ENCODE measurements around the gene LGALS4.
"Not testable (repeated sequence)": the region's sequence is repeated elsewhere in the genome, so short reads cannot be mapped to it uniquely, and the experiment has no call there.

LGALS4 gene

DNA sequence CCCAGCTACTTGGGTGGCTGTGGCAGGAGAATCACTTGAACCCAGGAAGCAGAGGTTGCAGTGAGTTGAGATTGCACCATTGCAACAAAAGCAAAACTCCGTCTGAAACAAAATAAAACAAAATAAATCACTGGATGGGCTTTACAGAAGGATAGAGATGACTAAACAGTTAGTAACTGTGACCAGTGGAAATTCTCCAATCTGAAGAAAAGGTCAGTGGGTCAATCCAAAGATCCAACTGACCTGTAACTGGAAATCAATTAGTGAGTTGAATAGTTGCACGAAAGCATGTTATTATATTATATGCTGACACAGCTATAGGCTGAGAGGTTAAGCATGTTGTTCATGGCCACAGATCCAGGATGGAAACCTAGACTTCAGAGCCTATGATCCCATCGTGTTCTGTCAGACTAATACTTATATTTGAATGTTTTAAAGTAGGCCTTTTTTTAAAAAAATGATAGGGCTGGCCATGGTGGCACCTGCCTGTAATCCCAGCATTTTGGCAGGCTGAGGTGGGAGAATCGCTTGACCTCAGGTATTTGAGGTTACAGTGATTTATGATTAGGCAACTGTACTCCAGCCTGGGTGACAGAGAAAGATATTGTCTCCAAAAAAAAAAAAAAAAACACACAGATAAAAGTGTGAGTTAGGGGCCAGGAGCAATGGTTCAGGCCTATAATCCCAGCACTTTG is 17.4 kb upstream of the LGALS4 start:
- peak in 2 of 10 donors; percentile 12 to 15 for DNase-seq
- intact Hi-C loops (cut with DNase I): no loop called here

DNA sequence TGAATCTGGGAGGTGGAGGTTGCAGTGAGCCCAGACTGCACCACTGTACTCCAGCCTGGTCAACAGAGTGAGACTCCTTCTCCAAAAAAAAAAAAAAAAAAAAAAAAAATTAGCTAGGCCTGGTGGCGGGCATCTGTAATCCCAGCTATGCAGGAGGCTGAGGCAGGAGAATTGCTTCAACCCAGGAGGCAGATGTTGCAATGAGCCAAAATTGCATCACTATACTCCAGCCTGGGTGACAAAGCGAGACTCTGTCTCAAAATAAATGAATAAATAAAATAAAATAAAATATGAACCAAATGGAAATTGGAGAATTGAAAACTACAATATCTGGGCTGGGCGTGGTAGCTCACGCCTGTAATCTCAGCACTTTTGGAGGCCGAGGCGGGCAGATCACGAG is 16.5 kb upstream of the LGALS4 start:
- intact Hi-C loops (cut with DNase I); DNase-seq: not testable (repeated sequence)

DNA sequence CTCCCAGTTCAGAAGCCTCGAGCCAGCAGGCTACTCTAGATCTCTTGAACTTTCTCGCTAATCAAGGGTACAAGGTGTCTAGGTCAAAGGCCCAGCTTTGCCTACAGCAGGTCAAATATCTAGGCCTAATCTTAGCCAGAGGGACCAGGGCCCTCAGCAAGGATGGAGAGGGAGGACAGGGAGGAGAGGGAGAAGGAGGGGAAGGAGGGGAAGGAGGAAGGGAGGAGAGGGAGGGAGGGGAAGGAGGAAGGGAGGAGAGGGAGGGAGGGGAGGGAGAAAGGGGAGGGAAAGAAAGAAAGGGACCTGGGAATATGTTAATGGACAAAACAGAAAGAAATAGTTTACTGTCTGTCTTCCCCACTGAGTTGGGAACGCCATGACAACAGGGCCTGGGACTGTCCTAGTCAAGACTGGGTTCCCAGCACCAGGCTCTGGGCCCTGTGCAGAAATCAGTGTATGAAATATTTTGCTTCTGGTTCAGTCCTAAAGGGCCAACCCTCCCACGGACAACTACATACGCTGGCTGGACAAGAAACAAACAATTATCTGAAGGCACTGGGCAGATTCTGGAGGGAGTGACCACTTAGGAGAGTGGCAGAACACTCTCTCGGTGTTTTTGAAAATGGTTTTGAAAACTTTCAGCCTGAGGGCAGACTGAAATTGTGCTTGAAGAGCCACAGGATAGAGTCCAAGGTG is 14.3 kb upstream of the LGALS4 start:
- intact Hi-C loops (cut with DNase I): no loop called here

DNA sequence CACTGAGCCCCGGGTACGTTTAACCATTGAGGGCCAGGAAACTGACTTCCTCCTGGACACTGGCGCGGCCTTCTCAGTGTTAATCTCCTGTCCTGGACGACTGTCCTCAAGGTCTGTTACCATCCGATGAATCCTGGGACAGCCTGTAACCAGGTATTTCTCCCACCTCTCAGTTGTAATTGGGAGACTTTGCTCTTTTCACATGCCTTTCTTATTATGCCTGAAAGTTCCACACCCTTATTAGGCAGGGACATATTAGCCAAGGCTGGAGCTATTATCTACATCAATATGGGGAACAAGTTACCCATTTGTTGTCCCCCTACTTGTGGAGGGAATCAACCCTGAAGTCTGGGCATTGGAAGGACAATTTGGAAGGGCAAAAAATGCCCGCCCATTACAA is 13.2 kb upstream of the LGALS4 start:
- peak in 2 of 10 donors; percentile 20 to 24 for DNase-seq
- intact Hi-C loops (cut with DNase I): not testable (repeated sequence)

More for the DNA sequence above, 14.3 kb upstream of the LGALS4 start:
- DNase-seq: peak in 2 of 10 donors; percentile 8 to 20

DNA sequence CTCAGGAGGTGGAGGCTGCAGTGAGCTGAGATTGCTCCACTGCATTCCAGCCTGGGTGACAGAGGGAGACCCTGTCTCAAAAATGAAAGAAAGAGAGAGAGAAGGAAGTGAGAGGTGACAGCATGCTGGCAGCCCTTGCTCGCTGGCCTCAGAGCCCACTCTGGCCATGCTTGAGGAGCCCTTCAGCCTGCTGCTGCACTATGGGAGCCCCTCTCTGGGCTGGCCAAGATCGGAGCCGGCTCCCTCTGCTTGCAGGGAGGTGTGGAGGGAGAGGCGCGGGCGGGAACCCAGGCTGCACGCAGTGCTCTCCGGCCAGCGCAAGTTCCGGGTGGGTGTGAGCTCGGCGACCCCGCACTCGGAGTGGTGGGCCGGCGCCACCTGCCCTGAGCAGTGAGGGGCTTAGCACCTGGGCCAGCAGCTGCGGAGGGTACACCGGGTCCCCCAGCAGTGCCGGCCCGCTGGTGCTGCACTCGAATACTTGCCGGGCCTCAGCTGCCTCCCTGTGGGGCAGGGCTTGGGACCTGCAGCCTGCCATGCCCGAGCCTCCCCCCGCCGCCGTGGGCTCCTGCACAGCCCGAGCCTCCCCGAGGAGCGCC is 8.6 kb upstream of the LGALS4 start:
- DNase-seq: peak in 2 of 10 donors; percentile 52 to 65
- intact Hi-C loops (cut with DNase I): not testable (repeated sequence)

DNA sequence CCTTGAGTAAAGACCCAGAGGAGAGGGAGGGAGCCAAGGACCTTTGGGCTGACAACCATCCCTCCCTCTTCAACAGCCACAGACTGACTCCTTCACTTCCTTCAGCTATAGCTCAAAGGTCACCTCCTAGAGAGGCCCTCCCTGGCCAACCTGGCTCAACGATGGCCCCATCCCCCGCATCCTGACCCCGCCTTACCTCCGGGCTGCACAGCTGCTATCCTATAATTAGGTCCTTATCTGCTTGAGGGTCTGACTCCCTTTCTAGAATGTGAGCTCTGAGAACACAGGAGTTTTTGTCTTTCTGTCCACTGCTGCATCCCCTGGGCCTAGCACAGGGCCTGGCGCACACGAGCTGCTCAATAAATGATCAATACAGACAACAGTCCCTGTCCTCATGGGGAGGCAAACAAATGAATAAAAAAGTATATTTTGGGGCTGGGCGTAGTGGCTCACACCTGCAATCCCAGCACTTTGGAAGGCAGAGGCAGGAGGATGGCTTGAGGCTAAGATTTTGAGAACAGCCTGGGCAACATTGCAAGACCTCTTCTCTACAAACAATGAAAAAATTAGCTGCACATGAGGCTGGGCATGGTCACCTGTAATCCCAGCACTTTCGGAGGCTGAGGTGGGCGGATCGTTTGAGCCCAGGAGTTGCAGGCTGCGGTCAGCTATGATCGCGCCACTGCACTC is 6.6 kb upstream of the LGALS4 start:
- intact Hi-C loops (cut with DNase I): no loop called here
- peak in 2 of 10 donors; percentile 15 to 62 for DNase-seq

DNA sequence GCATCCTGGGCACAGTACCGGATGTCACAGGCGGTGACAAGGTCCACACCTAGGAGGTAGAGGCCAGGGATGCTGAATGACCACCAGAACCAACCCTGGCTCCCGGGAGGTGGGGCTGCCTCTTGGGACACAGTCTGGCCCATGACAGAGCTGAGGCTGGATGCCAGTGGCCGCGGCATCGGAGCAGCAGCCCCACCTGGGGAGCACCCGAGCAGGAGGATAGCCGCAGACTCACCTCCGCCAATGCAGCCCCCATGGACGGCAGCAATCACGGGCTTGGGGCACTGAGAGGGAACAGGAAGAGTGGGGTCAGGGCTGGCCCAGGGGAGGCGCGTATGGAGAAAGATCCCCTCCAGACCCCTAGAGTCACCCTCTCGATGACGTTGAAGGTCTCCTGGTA is 4.3 kb upstream of the LGALS4 start:
- DNase-seq: peak in 2 of 10 donors; percentile 56 to 61

DNA sequence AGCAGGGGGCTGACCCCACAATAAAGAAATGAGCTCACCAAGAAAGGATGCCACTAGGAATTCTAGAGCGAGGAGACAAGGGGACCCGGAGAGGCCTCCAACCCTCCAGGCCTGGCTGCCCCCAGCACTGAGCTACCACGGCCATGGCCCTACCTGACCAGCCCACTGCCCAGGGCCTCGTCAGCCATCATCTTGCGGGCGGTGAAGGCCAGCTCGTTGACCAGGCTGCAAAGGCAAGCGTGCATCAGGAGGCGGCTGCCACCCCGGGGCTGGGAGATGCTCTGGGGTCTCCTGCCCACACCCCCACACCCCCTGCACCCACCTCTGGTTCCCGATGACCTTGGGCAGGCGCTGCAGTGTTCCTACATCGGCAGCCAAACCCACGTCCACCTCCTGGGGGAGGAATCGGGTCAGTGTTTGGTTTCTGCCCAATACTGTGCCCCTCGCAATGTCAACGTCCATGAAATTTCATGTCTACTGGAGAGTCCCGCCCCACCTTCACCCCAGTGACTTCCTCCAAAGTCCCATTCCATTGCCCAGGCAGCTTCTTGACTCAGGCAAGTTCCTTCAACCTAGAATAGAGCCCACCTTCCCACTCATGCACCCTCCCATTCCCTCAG is 3.5 kb upstream of the LGALS4 start:
- intact Hi-C loops (cut with DNase I): no loop called here
- peak in 2 of 10 donors; percentile 57 to 60 for DNase-seq

More for the DNA sequence above, 4.3 kb upstream of the LGALS4 start:
- intact Hi-C loops (cut with DNase I): no loop called here

DNA sequence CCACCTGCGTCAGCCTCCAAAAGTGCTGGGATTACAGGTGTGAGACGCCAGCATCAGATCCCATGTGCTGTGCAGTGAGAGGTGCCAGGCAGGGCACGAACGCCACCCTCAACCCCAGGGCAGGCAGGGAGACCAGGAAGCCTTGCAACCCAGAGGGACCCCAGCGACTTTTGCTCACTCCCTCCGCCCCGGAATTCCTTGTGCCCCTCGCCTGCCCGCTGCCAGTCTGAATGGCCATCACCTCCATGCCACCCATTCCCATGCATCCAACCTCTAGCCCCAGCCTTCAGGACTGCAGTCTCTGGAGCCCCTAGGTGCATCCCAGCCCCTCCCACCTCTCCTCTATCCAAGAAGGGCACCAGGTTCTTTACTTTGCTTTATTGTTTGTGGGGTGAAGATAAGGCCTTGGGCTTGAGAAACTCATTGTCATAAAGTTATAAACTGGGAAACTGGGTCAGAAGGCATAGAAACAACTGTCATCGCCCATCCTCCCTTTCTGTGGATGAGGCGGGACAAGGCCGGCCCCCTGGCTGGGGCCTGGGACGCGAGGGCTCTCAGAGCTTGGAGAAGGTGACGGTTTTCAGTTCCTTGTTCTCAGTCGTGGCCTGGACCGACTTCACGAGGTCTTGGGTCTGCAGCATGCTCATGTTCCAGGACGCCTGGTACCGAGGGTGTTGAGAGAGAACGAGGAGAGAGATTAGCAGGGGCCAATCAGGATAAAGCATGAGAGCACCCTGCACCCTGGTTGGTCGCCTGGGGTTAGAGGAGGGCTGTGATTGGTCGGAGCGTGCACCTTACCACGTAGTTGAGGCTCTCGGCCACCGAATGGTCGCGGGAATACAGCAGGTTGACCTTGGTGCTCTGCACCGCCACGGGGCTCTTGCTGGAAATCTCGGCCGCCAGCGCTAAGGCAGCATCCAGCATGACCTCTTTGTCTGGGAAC is 2.6 kb upstream of the LGALS4 start:
- intact Hi-C loops (cut with DNase I): no loop called here

DNA sequence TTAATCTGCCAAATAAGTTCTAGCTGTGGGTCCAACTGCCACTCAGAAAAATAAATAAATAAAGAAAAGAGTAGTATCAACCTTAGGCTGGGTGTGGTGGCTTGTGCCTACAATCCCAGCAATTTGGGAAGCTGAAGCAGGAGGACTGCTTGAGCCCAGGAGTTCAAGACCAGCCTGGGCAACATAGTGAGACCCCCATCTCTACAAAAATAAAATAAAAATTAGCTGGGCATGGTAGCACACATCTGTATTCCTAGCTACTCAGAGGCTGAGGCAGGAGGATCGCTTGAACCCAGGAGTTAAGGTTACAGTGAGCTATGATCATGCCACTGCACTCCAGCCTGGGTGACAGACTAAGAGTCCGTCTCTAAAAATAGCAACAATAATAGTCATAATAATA is 1.2 kb upstream of the LGALS4 start:
- DNase-seq: peak in 1 of 10 donors; percentile 7
- intact Hi-C loops (cut with DNase I): not testable (repeated sequence)

More for the DNA sequence above, 2.6 kb upstream of the LGALS4 start:
- DNase-seq: peak in 2 of 10 donors; percentile 63 to 67

DNA sequence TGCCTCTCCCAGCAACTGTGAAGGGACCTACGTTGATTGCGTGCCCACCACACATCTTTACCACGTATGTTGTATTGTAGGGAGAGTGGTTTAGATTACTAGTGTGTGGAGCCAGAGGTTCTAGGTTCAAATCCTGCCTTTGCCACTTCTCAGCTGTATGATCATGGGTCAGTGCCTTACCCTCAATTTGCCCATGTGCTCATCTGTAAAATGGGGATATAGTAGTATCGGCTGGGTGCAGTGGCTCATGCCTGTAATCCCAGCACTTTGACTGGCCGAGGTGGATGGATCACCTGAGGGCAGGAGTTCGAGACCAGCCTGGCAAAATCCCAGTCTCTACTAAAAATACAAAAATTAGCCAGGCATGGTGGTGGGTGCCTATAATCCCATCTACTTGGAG is 578 bp upstream of the LGALS4 start:
- intact Hi-C loops (cut with DNase I): no loop called here
- DNase-seq: peak in 1 of 10 donors; percentile 21

DNA sequence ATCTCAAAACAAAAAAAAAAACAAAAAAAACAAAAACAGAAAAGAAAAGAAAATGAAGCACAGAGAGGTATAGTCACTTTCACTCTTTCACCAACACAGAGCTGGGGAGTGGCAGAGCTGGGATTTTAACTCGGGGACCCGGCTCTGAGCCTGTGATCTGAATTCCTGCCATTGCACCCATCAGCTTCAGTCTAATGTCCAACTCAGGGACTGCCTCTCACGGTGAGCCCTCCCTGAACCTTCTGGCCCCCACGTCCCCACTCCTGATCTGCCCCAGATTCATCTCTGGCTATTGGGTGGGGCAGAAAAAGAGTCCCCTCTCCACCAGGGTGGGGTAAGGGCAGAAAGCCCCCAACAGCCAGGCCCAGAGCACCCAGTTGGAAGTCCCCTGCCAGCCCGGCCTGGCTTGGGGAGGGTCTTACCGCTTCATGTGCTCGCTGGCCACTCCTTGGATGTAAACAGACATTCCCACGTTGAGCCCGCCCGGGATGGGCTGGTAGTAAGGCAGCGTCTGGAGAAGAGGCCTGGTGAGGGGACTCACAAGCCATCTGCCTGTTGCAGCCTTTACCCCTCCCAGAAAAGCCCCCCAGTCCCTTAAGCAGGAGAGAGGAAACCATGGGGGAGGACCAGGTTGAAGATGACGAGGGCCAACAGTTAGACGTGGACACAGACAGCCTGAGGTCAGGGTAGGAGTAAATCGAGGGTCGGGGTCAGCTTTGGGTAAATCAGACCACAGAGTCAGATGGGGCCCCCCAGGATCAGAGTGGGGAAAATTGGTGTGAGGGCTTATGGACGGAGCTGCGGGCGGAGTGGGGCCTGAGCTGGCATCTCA is 520 bp downstream of the LGALS4 start:
- intact Hi-C loops (cut with DNase I): no loop called here

DNA sequence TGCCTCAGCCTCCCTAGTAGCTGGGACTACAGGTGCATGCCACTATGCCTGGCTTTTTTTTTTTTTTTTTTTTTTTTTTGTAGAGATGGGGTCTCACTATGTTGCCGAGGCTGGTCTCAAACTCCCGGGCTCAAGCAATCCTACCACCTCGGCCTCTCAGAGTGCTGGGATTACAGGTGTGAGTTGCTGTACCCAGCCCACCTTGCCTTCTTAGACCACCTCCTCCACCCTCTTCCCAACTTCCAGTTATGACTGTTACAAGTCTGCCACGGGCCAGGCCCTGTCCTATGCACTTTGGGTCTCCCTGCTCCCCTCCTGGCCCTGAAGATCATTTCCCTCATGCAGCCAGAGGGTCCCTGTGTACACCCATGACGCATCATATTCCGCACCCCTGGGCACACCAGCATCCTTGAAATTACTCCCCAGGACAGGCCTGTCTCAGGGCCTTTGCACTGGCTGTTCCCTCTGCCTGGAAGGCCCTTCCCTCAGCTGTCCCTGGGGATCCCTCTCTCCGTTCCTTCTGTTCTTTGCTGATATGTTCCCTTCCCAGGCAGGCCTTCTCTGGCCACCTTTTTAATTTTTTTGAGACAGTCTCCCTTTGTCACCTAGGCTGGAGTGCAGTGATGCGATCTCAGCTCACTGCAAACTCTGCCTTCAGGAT is 3.0 kb downstream of the LGALS4 start:
- peak in 2 of 10 donors; percentile 17 to 42 for DNase-seq

More for the DNA sequence above, 520 bp downstream of the LGALS4 start:
- peak in 3 of 10 donors; percentile 22 to 67 (median 44) for DNase-seq

DNA sequence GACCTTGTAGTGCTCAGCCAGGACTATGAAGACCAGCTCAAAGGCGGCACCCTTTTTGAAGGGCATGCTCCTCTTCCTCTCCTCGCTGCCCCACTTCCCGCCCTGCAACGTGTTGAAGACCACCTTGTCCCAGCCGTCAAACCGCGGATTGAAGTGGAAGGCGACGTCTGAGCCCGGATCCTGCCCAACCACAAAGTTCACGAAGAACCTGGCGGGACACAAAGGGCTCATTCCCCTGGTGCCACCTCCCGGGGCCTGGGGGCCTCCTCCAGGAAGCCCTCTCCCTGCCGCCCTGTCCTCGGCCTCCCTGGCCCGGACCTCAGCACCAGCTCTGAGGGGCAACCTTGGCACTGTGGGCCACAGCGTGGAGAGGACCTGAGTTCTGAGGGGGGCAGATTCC is 4.0 kb downstream of the LGALS4 start:
- DNase-seq: peak in 1 of 10 donors; percentile 26

More for the DNA sequence above, 3.0 kb downstream of the LGALS4 start:
- intact Hi-C loops (cut with DNase I): no loop called here

DNA sequence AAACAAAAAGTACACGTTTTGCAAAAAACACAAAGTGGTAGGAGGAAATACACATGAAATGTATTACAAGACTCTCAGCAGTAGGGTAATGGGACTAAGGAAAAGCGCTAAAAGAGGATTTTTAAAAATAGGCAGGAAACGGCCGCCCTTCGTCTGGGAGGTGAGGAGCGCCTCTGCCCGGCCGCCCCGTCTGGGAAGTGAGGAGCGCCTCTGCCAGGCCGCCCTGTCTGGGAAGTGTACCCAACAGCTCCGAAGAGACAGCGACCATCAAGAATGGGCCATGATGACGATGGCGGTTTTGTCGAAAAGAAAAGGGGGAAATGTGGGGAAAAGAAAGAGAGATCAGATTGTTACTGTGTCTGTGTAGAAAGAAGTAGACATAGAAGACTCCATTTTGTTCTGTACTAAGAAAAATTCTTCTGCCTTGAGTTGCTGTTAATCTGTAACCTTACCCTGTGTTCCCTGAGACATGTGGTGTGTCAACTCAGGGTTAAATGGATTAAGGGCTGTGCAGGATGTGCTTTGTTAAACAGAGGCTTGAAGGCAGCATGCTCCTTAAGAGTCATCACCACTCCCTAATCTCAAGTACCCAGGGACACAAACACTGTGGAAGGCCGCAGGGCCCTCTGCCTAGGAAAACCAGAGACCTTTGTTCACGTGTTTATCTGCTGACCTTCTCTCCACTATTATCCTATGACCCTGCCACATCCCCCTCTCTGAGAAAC is 5.2 kb downstream of the LGALS4 start:
- intact Hi-C loops (cut with DNase I): not testable (repeated sequence)

More for the DNA sequence above, 4.0 kb downstream of the LGALS4 start:
- intact Hi-C loops (cut with DNase I): no loop called here

DNA sequence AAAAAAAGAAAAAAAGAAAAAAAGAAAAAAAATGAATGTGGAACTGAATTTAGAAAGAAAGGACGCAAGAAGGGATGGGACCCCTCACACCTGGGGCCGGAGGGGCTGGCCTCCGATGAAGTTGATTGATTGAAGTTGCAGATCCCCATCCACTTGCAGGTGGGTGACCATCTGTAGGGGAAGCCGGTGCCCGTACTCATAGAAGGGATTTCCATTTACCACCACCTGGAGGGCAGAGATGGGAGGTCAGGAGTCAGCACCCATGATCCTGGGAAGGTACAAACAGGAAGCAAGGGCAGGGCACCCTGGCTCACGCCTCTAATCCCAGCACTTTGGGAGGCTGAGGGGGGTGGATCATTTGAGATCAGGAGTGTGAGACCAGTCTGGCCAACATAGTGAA is 6.4 kb downstream of the LGALS4 start:
- peak in 2 of 10 donors; percentile 27 to 52 for DNase-seq
- intact Hi-C loops (cut with DNase I): no loop called here

More for the DNA sequence above, 5.2 kb downstream of the LGALS4 start:
- DNase-seq: peak in 2 of 10 donors; percentile 37 to 55

DNA sequence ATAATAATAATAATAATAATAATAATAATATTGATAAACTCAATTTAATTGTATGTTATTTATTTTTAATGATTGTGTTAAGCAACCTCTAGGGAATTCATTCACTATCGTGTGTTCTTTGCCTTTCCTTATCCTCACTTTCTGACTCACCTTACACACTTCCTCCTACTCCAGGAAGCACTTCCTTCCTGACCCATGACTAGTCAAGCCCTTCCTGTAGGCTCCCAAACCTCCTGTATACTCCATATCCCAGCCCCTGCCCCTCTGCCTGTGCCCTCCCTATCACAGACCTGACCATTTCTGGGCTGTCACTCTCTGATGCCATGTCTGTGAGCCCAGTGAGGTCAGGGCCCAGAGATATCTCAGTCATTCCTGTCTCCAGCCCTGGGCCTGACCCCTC is 7.6 kb downstream of the LGALS4 start:
- intact Hi-C loops (cut with DNase I): no loop called here
- DNase-seq: no peak

Measured in posterior cingulate gyrus (tissue), 11 donors.